GM18498 (cell line): ENCODE measurements around the gene SF3B2.
A peak's percentile ranks its signal among the peaks of the same experiment; 100 is the strongest.

Experiments used
- ATAC-seq: cut with Tn5 transposase; IDR thresholded peaks from one replicate; pipeline ENCODE4 v1.9.1; 2021; ENCODE audit warnings: mild to moderate bottlenecking, moderate library complexity; ENCODE audit not compliant: unreplicated experiment

The SF3B2 gene

DNA sequence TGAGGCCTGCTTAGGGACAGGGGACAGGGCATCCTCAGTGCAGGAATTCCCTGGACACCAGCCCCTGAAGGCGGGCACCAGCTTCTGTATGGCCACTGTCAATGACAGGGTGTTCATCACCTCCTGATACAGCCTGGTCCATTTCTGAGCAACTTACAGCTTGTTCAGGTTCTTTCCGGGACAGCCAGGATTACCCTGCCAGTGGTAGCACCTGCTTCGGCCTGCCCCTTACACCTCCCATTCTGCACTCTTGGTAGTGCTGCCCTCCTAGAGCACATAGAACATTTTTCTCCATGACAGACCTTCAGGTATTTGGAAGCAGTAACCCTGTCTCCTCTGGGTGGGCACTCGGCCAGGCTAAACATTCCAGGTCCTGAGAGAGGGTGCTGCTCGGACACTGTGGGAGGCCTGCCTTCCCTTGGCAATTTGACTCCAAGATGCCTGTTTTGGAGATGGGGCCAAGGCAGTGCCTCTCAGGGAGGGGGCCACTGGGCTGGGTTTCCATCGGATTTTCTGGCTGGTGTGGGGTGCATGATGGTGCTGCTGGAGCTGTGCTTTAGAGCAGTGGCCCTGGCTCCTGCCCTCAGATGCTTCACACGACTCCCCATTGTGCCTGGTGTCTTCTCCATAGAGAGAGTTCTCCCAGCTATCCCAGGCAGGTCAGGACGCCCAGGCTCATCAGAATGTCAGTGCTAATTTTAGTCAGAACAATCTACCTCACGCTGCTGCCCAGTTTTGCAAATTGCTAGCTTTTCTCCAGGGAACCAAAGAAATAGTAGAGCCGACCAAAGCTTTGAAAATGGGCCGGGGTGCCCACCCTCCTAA is 4.4 kb upstream of the SF3B2 start:
- no peak for ATAC-seq

DNA sequence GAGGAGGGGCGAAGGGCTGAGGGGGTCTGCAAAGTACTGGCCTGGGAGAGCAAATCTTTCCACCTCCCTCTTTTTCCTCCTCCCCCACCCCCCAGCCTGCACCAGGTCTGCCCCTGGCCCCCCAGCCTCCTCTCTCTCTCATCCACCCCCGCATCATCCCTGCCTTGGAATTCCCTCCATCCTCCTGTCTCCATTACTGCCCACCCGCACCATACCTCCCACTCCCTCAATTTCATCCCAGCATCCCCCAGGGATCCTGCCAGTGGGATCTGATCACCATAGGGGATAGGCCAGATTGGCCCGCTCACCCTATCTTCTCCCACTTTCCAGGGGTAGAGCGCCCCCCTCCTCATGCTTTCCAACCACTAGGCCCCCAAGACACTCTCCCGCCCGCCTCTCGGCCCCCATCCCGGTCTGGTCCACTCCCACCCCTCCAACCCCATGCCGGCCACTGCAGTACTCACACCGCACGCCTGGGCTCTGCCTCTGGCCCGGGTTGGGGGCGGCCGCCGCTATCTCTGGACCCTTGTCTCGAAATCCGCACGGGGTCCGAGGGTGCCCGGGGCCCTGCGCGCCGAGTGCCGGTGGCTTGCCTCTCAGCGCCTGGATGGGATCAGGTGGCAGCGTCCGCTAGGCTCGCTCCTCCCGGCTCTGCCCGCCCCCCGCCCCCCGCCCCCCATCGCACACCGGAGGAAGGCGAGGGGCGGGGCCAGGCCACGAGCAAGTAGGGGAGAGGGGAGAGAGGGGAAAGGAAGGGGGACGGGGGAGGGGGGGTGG is 3.4 kb upstream of the SF3B2 start, which contains the start of gene GAL3ST3:
Gene GAL3ST3, minus strand, starts transcription at position 615 of the 777 bp plus-strand sequence. CDS start 3,746 bp downstream, outside the sequence.
- no peak for ATAC-seq

DNA sequence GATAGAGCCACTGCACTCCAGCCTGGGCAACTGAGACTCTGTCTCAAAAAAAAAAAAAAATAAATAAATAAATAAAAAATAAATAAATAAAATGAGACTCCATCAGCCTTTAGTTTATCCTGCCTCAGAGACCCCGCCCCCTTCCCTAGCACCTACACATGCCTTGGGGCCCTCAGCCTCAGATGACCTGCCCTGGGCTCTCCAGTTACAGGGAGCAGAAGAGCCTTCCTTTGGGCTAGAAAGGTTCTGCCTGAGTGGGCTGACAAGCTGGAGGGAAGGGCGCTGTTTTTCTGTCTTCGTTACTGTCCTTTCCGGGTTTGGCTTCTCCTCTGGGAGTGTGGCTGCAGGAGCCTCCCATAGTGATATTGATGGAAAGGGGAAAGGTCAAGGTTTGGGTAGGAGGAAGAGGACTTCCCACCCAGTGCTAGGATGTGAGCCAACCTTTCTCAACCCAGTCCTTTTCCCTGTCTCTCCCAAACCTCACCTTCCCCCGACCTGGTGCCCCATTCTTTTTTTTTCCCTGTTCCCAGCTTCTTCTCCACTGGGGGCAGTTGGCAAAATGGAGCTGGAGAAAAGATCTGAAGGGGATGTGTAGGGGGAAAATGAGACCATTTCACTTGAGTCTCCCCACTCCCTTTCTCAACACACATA is 1.5 kb upstream of the SF3B2 start:
- ATAC-seq = no peak

DNA sequence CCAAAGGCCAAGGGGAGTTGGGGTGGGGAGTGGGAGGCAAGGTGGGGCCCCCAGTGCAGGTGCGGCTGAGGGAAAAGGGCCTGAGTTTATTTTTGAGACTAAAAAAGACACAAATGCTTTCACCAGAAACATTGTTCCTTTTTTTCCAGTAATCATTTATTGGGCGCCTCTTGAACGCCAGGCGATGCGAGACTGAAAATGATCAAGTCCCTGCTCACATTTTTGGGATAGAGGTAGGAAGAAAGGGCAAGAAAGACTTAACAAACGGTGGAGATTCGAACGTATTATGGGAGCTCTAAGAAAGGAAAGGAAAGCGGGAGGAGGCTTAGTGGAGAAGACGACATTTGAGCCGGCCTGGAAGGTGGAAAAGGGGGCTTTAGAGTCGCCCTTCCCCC is 796 bp upstream of the SF3B2 start:
- no peak for ATAC-seq

DNA sequence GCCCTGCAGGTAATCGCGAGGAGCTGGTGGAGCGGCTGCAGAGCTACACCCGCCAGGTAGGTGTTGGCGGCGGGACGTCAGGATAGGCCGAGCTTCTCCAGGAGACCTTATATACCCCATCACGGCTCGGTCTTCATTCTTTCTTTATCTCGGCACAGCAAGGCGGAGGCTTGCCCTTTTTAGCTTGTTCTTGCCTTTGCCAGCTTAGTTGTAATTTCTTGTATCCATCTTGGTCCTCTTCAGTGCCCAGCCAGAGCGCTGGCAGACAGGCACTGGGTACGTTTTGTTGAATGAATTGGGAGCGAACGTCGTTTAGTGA is 459 bp downstream of the SF3B2 start:
- no peak for ATAC-seq

DNA sequence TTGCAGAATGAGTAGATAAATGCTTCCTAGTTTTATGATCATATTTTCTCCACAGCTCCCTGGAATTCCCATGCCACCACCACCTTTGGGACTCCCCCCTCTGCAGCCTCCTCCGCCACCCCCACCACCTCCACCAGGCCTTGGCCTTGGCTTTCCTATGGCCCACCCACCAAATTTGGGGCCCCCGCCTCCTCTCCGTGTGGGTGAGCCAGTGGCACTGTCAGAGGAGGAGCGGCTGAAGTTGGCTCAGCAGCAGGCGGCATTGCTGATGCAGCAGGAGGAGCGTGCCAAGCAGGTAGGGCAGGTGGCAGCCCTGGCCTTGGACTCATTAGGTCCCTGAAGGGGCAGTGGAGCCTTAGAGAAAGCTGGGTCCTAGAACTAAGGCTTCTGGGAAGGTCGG is 2.9 kb downstream of the SF3B2 start:
- ATAC-seq = no peak

DNA sequence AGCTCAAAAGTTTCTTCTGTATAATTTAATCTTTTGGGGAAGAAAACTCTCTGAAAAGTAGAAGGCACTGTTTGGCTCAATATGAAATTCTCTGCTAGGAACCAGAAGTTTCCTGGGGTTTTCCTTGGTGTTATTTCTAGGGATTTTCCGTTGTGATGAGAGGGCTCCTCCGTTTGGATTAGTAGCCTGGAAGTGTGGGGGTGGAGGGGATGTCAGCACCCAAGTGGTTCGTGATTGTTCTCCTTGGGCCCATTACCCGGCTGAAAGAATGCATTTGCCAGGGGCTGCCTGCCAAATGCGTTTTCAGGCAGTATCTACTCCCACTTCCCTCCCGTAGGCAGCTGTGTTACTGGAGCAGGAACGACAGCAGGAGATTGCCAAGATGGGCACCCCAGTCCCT is 4.3 kb downstream of the SF3B2 start:
- ATAC-seq = no peak

DNA sequence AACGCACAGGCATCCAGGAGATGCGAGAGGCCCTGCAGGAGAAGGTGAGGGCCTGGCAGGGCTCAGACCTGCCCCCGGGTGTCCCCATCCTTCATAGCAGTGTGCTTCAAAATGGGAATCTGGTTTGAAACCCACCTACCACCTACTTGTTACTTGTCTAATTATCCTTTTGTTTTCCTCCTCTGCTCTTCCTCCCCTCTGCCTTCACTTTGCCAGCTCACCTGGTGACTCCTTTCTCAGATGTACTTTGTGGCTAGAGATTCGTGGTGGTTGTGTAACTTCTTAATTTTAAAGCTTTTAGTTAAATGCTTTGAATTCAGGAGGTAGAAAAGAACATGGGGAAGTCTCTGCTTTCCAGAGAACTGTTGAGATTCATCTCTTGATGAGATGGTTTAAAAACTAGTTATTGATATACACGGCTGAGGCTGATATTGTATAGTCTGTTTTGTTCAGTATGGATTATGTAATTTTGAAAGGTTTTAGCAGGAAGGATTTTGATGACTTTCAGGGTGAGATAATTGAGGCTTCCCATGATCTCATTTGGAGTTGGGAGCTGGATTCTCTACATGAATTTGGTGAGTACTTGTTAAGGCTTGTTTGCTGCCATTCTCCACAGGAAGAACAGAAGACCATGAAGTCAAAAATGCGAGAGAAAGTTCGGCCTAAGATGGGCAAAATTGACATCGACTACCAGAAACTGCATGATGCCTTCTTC is 8.0 kb downstream of the SF3B2 start:
- no peak for ATAC-seq

DNA sequence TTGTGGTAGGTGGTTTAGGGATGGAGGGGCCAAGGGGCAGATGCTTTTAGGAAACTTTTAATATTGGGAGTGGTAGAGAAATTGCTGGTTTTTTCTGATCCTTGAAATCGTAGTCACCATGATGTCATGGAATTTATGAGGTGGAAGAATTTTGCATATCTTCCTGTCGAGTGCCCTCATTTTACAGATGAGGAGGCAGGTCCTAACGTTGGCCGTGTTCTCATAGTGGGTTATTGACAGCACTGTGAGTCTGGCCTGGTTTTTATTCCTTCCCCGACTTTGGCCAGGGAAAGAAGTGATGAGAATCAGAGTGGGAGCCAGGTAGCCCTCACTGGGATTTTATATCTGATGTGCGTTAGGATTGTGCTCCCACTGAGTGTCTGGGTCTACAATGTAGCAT is 9.1 kb downstream of the SF3B2 start:
- ATAC-seq = no peak

DNA sequence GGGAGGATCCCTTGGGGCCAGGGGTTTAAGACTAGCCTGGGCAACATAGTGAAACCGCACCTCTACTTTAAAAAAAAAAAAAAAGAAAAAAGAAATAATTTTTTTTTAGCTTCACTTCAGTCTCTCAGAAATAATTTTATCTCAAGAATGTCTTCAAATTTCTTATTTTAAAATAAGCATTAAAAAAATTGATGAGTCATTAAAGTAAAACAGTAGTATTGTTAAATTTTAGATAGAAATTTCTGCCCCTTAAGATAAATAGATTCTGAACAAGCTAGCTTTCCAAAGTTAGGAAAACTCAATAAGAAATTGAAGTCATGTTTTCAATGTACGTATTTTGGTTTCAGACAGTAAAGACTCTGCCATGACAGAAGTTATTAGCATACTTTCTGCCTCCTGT is 10.2 kb downstream of the SF3B2 start:
- ATAC-seq = no peak

DNA sequence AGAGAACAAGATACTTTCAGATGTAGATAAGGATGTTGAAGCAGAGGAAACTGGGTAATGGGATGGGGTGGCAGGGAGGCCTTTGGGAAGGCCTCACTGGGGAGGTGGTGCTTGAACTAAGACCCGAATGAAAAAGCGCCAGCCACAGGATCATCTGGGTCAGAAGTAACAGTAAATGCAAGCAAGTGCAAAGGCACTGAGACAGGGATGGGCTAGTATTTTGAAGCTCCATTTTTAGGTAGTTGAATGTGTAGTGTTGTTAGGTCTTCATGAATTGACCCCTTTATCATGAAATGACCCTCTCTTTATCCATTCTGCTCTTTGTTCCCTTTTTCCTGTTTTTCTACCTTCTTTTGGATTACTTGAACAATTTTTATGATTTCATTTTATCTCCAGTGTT is 11.7 kb downstream of the SF3B2 start:
- ATAC-seq = no peak

DNA sequence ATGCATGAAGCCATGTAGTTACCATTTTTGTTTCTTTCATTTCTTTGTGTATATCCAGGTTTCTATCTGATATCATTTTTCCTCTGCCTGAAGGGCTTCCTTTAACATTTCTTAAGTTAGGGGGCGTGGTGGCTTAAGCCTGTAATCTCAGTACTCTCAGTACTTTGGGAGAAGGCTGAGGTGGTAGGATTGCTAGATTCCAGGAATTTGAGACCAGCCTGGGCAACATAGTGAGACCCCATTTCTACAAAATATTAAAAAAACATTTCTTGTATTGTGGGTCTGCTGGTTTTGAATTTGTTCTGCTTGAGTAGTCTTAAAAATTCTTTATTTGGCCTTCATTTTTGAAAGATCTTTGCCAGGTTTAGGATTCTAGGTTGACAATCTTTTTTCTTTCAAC is 12.4 kb downstream of the SF3B2 start:
- ATAC-seq = no peak

DNA sequence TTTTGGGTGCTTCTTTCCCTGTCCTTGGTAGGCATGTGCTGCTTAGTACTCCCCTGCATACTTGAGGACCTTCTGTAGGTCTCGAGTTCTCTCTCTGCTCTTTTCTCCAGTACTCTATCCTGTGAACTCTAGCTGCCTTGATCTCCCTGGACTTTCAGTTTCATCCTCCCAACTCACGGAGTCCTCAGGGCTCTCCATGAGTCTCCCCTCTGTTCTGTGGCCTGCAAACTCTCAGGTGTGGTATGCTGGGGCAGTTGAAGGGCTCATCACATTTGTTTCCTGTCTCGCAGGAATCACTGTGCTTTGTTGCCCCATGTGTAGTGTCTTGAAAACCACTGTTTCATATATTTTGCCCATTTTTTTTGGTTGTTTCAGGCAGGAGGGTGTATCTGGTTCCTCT is 14.6 kb downstream of the SF3B2 start:
- ATAC-seq = no peak

DNA sequence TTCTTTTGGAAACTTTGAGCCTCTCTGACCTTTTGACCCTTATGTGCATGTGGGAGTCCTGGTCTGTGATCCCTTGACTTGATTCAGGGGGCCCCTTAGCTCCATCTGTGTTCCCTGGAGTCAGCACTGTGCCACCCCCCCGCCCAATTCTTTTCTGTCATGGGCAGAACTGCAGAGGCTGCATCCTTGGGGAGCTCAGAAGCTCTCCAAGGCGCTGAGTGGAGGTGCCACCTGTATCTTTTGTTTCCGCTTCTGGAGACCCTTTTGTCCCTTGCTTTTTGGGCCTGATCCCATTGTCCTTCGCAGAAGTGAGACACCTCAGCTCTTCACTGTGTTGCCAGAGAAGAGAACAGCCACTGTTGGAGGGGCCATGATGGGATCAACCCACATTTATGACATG is 15.5 kb downstream of the SF3B2 start:
- no peak for ATAC-seq

DNA sequence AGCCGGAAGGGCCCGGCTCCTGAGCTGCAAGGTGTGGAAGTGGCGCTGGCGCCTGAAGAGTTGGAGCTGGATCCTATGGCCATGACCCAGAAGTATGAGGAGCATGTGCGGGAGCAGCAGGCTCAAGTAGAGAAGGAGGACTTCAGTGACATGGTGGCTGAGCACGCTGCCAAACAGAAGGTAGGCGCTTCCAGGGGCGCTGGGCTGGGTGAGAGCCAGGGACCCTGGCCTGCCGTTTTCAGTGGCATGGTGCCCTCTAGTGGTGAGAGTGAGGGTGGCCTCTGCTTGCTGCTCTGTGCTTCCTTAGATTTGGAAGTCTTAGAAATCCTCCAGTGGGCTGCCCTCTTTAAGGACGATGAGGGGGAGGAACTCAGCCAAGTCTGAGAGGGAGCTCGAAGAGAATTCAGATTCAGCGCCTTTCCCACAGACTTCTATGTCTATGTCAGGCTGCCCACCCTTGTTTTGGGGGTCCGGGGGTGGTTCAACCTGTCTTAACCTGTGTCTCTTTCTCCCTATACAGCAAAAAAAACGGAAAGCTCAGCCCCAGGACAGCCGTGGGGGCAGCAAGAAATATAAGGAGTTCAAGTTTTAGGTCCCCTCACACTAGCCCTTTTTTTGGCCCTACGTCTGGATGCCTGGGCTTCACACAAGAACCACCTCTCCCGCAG is 16.1 kb downstream of the SF3B2 start:
- ATAC-seq = no peak

DNA sequence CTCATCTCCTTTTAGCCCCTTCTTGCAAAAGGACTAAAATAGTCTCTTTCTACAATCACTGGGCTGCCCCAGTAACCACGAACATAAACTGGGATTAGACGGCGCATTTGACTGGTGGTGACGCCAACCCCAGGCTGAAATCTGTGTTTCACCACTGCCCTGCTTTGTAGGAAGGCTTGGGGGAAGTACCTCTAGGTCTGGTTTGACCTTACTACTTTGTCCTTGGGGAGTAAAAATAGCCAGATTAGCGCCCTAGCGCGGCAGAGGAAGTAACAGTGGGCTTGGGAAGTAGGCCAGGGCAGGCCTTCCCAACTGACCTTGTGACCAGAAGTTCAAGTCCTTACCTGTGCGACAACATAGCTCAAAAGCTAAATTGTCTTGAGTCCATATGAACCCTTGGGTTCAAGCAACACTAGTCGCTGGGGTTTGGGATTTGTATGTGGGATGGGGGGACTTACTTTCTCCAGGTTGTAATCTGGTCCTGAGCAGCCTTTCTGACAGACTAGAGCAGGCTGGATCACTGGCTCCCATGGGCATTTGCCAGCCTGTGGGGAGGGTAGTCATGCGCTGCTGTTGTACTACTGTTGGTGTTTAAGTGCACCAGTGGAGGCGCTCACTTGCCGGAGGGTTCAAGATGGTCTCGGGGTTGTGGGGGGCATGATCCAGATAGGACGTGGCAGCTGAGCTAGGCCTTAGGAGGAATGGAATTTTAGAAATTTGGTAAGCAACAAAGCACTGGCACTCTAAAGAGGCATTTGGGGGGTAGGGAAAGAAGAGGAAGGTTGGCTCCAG is 17.0 kb downstream of the SF3B2 start:
- ATAC-seq = peak; percentile 11

DNA sequence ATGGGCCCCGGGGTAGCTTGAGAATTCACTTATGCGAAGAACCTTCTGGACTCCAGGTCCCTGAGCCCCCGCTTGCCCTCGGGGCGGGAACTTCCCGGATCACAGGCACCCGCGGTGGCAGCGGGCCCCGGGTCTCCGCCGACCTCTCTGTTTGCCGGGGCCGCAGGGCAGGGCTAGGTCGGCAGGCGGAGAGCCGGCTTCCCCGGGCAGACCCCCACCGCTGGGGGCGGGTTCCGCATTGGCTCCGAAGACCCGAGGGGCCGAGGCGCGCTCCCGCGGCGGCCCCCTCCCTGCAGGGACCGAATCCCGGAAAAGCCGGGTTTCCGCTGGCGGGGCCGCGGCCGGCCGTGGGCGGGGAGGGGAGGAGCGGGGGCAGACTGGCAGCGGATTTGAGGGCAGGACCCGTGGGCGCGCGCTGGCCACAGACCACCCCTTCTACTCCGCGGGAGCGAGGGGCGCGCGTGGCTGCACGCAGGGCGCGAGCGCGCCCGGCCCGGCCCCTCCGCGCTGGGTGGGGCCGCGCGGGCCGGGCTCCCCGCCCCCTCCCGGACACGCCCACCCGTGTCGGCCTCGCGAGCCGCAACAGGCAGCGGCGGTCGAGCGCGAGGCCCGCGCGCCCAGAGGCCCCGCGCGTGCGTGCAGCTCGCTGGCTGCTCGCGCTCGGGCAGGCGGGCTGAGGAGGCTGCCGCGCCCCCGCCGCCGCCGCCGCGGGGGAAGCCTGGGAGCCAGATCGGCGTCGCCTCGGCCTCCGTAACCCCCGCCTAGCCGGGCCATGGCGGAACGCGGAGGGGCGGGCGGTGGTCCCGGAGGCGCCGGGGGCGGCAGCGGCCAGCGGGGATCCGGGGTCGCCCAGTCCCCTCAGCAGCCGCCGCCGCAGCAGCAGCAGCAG is 17.8 kb downstream of the SF3B2 start, which contains the start of gene PACS1:
Gene PACS1, plus strand, starts transcription at position 558 of the 889 bp plus-strand sequence. Its CDS starts 215 bp downstream, at position 773.
- peak; percentile 67 for ATAC-seq

DNA sequence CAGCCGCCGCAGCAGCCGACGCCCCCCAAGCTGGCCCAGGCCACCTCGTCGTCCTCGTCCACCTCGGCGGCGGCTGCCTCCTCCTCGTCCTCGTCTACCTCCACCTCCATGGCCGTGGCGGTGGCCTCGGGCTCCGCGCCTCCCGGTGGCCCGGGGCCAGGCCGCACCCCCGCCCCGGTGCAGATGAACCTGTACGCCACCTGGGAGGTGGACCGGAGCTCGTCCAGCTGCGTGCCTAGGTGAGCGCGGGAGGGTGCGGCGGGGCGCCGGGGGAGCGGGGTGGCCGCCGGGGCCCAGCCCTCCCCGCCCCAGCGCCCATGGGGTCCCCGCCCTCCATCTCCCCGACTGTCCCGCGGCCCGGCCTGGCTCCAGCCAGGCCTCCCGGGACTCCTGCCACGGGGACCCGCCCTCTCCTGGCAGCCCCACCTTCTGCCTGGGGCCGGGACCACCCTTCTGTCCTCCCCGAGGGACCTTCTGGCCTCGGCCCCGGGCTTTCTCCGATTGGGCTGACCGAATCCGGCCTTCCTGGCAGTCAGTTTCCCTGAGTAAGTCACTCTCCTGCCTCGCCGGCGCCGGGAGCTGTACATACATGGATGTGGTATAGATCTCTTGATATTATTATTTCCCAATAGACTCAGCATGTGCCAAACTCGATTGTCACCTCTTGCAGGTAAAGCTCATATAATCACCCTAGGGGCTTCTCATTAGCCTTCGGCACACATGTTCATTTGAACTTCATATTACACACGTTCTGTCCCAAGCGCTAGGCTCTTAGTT is 18.6 kb downstream of the SF3B2 start:
- peak; percentile 19 for ATAC-seq
